Naive thymus-derived CD8-positive, alpha-beta T cell (primary cell): ENCODE measurements around the gene DBF4. TPM values are rescaled to one million over a fixed set of nuclear protein-coding genes. Genes with fewer than 3 reads are reported as not detected.
"Not testable (repeated sequence)": the region's sequence is repeated elsewhere in the genome, so short reads cannot be mapped to it uniquely, and the experiment has no call there.

ENCODE experiments used
- ATAC-seq, 2 donors: fragments of 150-1000 bp; cut with Tn5 transposase in 1 of 2; sonication (Bioruptor Pico), chemical (Tn5 transposase) in 1 of 2; 1 replicate in 1 of 2; 2 replicates in 1 of 2; pipeline ENCODE4 v1.10.0; 2021; ENCODE audit warnings: mild to moderate bottlenecking in 2 of 2, moderate library complexity in 2 of 2
- POLR2A ChIA-PET: fragments of 350-600 bp; sonication (Branson Sonifier 250); formaldehyde crosslinking; loops from one replicate; lab custom pipeline; 2021; ENCODE audit warnings: antibody characterized with exemption; lab: Charles Lee
- DNase-seq, 10 donors: peaks; one replicate each; pipeline versions ENCODE4 v3.0.0 to v3.0.0-alpha.2; 2020 to 2022
- H3K27ac Mint-ChIP-seq, 10 donors: one replicate each; pipeline ENCODE4 v1.8.0; 2020 to 2022; ENCODE audit warnings: mild to moderate bottlenecking in 10 of 10, mixed read lengths in 10 of 10, moderate library complexity in 4 of 10, inconsistent platforms in 1 of 10
- H3K27me3 Mint-ChIP-seq, 5 donors: one replicate each; pipeline ENCODE4 v1.8.0; 2021 to 2022; ENCODE audit warnings: mixed read lengths in 5 of 5
- H3K36me3 Mint-ChIP-seq, 3 donors: one replicate each; pipeline ENCODE4 v1.8.0; 2020 to 2022; ENCODE audit warnings: mixed read lengths in 3 of 3, mild to moderate bottlenecking in 2 of 3, inconsistent platforms in 1 of 3
- H3K4me1 Mint-ChIP-seq, 4 donors: one replicate each; pipeline ENCODE4 v1.8.0; 2021 to 2022; ENCODE audit warnings: mixed read lengths in 4 of 4
- H3K4me3 Mint-ChIP-seq, 10 donors: one replicate each; pipeline ENCODE4 v1.8.0; 2020 to 2022; ENCODE audit warnings: mild to moderate bottlenecking in 10 of 10, mixed read lengths in 10 of 10, moderate library complexity in 6 of 10, inconsistent platforms in 1 of 10
- H3K9me3 Mint-ChIP-seq, 9 donors: one replicate each; pipeline ENCODE4 v1.8.0; 2020 to 2022; ENCODE audit warnings: mixed read lengths in 9 of 9, mild to moderate bottlenecking in 3 of 9, inconsistent platforms in 1 of 9, moderate library complexity in 1 of 9
- polyA plus RNA-seq, 3 donors: library from polyadenylated mRNA; unstranded; fragments of 300-500 nt; fragmentation: Illumina TruSeq; gene quantifications; one replicate each; pipeline ENCODE4 v1.2.3, GENCODE V29; 2021
- total RNA-seq, 8 experiments: library from RNA in 2 of 8; stranded (reverse) in 2 of 8; gene quantifications; one replicate each; pipeline ENCODE4 v1.2.3 and lab custom pipeline; 2021 to 2026

Gene DBF4
- total and polyA plus RNA-seq, 5 experiments from 2014 or later, result 23.4 to 33.4 (median 32.6) TPM

GRCh38 chr7:87933953-87934698 lies 57.8 kb downstream of the DBF4 start, which contains the start of gene ADAM22:
Gene ADAM22, plus strand, starts transcription at chr7:87934251. Its CDS starts 215 bp downstream, at chr7:87934466.
- Mint-ChIP-seq H3K4me1 (peaks cover 5 to 10% (median 8%) of the 10 kb centered on the region in 4 donors), H3K36me3 (peaks cover 4 to 6% (median 6%) of the 10 kb centered on the region in 3 donors), H3K27me3 (peaks cover 0 to 2% (median 0%) of the 10 kb centered on the region in 5 donors), H3K27ac (peak within 1 kb of the TSS in 9 of 10 donors; percentile 18 to 92 (median 75)), H3K9me3 (no peaks in the 10 kb centered on the region), H3K4me3 (peak within 1 kb of the TSS; percentile 91 to 95 (median 93))
- ATAC-seq (peak; percentile 93 to 94), DNase-seq (peak; percentile 65 to 93 (median 82))
- POLR2A ChIA-PET, result interaction anchor here (0.7 to 1.2 kb wide), 5 partner anchors 58 to 523 kb away, joined by 3 to 6 read pairs (median 4); partner anchors contain the start of genes DBF4, RUNDC3B, SLC25A40 and SRI

- H3K4me3 Mint-ChIP-seq, result peak overlapping the region; percentile 91 to 95 (median 93)
- peak; percentile 3 for ATAC-seq
- peaks cover 5 to 10% (median 8%) of the 10 kb centered on the region in 4 donors for H3K4me1 Mint-ChIP-seq
- H3K9me3 Mint-ChIP-seq, result no peaks in the 10 kb centered on the region
- peak in 4 of 10 donors; percentile 10 to 38 (median 22) for DNase-seq
- H3K36me3 Mint-ChIP-seq, result peaks cover 5 to 8% (median 7%) of the 10 kb centered on the region in 3 donors
- H3K27ac Mint-ChIP-seq, result peak overlapping the region in 7 of 10 donors; percentile 18 to 87 (median 75)
- peaks cover 0 to 2% (median 0%) of the 10 kb centered on the region in 5 donors for H3K27me3 Mint-ChIP-seq
- POLR2A ChIA-PET, result interaction anchor here (0.6 to 0.9 kb wide), 3 partner anchors 285 to 524 kb away, joined by 3 to 5 read pairs (median 4); partner anchors contain the start of gene SRI
Observed at GRCh38 chr7:87934699-87935383, 58.5 kb downstream of the DBF4 start.

- Mint-ChIP-seq H3K9me3 (no peaks in the 10 kb centered on the region), H3K4me1 (peaks cover 5 to 10% (median 8%) of the 10 kb centered on the region in 4 donors), H3K36me3 (peaks cover 5 to 8% (median 7%) of the 10 kb centered on the region in 3 donors), H3K27ac (peak overlapping the region in 2 of 10 donors; percentile 49 to 87), H3K27me3 (peaks cover 0 to 2% (median 0%) of the 10 kb centered on the region in 5 donors), H3K4me3 (peak overlapping the region; percentile 91 to 95 (median 93))
- POLR2A ChIA-PET, result interaction anchor here (0.6 kb wide), 1 partner anchor 415 kb away, joined by 3 read pairs; no protein-coding TSS in a partner anchor
- DNase-seq (no peak), ATAC-seq (no peak)
Observed at GRCh38 chr7:87935384-87935706, 59.1 kb downstream of the DBF4 start.

- Mint-ChIP-seq H3K4me1 (peaks cover 0 to 5% (median 1%) of the 10 kb centered on the region in 4 donors), H3K36me3 (peaks cover 5 to 11% (median 7%) of the 10 kb centered on the region in 3 donors), H3K27me3 (peaks cover 0 to 2% (median 0%) of the 10 kb centered on the region in 5 donors), H3K4me3 (no peak overlapping the region), H3K27ac (no peak overlapping the region), H3K9me3 (no peaks in the 10 kb centered on the region)
- ATAC-seq (no peak), DNase-seq (no peak)
- POLR2A ChIA-PET, result no interaction called here
Observed at GRCh38 chr7:87941138-87941537, 64.8 kb downstream of the DBF4 start.

- Mint-ChIP-seq H3K27me3 (no peaks in the 10 kb centered on the region), H3K4me3 (no peak overlapping the region), H3K9me3 (no peaks in the 10 kb centered on the region), H3K36me3 (peaks cover 0 to 2% (median 0%) of the 10 kb centered on the region in 3 donors), H3K4me1 (peaks cover 0 to 3% (median 1%) of the 10 kb centered on the region in 4 donors), H3K27ac (no peak overlapping the region)
- ATAC-seq (no peak), DNase-seq (no peak)
- POLR2A ChIA-PET, result no interaction called here
Observed at GRCh38 chr7:87944547-87944946, 68.3 kb downstream of the DBF4 start.

- H3K27me3 Mint-ChIP-seq, ATAC-seq, H3K9me3 Mint-ChIP-seq, H3K4me3 Mint-ChIP-seq, POLR2A ChIA-PET, H3K36me3 Mint-ChIP-seq, DNase-seq, H3K4me1 Mint-ChIP-seq, H3K27ac Mint-ChIP-seq: not testable (repeated sequence)
Observed at GRCh38 chr7:87945926-87946325, 69.6 kb downstream of the DBF4 start.

- no peak overlapping the region for H3K4me3 Mint-ChIP-seq
- POLR2A ChIA-PET, result no interaction called here
- peaks cover 0 to 3% (median 0%) of the 10 kb centered on the region in 3 donors for H3K36me3 Mint-ChIP-seq
- ATAC-seq, result no peak
- DNase-seq, result no peak
- H3K4me1 Mint-ChIP-seq, result peaks cover 0 to 4% (median 1%) of the 10 kb centered on the region in 4 donors
- H3K27me3 Mint-ChIP-seq, result no peaks in the 10 kb centered on the region
- H3K27ac Mint-ChIP-seq, result no peak overlapping the region
- H3K9me3 Mint-ChIP-seq, result peaks cover 0 to 4% (median 0%) of the 10 kb centered on the region in 9 donors
Observed at GRCh38 chr7:87948371-87948770, 72.1 kb downstream of the DBF4 start.

Other genes starting within 250 kb of the DBF4 start
- 1 to 10 TPM in 1 of 2 experiments, under 1 TPM in 1; 0.93 to 1.1 TPM for gene RUNDC3B, start 248.1 kb upstream of the DBF4 start, total RNA-seq
- gene RUNDC3B, start 248.1 kb upstream of the DBF4 start, polyA plus RNA-seq, result 1 to 10 TPM; 1.8 to 3.1 (median 1.9) TPM
- gene SLC25A40, start 133 bp upstream of the DBF4 start, total RNA-seq, result 10 to 100 TPM; 22.9 to 38.1 TPM
- gene SLC25A40, start 133 bp upstream of the DBF4 start, polyA plus RNA-seq, result 10 to 100 TPM in 1 of 3 donors, 1 to 10 TPM in 2; 9.0 to 14.9 (median 9.5) TPM
- gene ADAM22, start 57.8 kb downstream of the DBF4 start, total RNA-seq, result 1 to 10 TPM; 7.8 to 9.2 TPM
- gene ADAM22, start 57.8 kb downstream of the DBF4 start, polyA plus RNA-seq, result 1 to 10 TPM in 1 of 3 donors, under 1 TPM in 2; 0.60 to 1.6 (median 0.91) TPM